LNCaP clone FGC (cell line): ENCODE measurements around the gene CLCN7.
"Not testable (repeated sequence)": the region's sequence is repeated elsewhere in the genome, so short reads cannot be mapped to it uniquely, and the experiment has no call there.

Experiments
- DNase-seq: peaks from one replicate; pipeline ENCODE4 v3.0.0-alpha.2; 2011; ENCODE audit warnings: low read depth
- H3K4me3 ChIP-seq: 2 replicates; pipeline ENCODE4 v1.5.1; 2011; ENCODE audit warnings: mild to moderate bottlenecking, low read depth, low read length, control low read depth
- TF ChIP-seq, protein P1 (sequence below): IDR thresholded peaks from 2 replicates; pipeline ENCODE4 v1.5.1; 2012; ENCODE audit warnings: mild to moderate bottlenecking; ENCODE audit not compliant: control insufficient read depth, insufficient read depth; ENCODE audit errors: extremely low read depth

The CLCN7 gene

GRCh38 chr16:1486551-1487390 is 11.9 kb upstream of the CLCN7 start:
- no peak overlapping the region for H3K4me3 ChIP-seq
- TF ChIP-seq, protein P1, sequence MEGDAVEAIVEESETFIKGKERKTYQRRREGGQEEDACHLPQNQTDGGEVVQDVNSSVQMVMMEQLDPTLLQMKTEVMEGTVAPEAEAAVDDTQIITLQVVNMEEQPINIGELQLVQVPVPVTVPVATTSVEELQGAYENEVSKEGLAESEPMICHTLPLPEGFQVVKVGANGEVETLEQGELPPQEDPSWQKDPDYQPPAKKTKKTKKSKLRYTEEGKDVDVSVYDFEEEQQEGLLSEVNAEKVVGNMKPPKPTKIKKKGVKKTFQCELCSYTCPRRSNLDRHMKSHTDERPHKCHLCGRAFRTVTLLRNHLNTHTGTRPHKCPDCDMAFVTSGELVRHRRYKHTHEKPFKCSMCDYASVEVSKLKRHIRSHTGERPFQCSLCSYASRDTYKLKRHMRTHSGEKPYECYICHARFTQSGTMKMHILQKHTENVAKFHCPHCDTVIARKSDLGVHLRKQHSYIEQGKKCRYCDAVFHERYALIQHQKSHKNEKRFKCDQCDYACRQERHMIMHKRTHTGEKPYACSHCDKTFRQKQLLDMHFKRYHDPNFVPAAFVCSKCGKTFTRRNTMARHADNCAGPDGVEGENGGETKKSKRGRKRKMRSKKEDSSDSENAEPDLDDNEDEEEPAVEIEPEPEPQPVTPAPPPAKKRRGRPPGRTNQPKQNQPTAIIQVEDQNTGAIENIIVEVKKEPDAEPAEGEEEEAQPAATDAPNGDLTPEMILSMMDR, result no peak
- no peak for DNase-seq

- DNase-seq, result no peak
- no peak overlapping the region for H3K4me3 ChIP-seq
- TF ChIP-seq, protein P1, result no peak
Observed at GRCh38 chr16:1485847-1486496, 11.1 kb upstream of the CLCN7 start.

- TF ChIP-seq, protein P1, result no peak
- no peak overlapping the region for H3K4me3 ChIP-seq
- no peak for DNase-seq
Observed at GRCh38 chr16:1481906-1482835, 7.3 kb upstream of the CLCN7 start.

- H3K4me3 ChIP-seq, DNase-seq: not testable (repeated sequence)
Observed at GRCh38 chr16:1478937-1479336, 4.1 kb upstream of the CLCN7 start.

DNA sequence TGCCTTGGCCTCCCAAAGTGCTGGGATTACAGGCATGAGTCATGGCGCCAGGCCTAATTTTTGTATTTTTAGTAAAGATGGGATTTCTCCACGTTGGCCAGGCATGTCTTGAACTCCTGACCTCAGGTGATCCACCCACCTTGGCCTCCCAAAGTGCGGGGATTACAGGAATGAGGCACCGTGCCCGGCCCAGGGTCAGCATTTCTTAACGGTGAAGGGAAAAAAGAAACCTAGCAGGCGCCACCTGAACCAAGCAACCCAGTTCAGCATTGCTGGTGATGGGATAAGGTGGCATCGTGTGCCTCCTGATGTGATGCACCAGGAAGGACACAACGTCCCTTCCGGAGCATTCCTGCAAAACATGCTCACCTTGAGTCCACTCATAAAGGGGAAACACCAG is 2.2 kb upstream of the CLCN7 start:
- H3K4me3 ChIP-seq, result no peak overlapping the region
- TF ChIP-seq, protein P1, result no peak
- no peak for DNase-seq

- TF ChIP-seq, protein P1, result no peak
Observed at GRCh38 chr16:1475552-1476114, 805 bp upstream of the CLCN7 start.

More at GRCh38 chr16:1475552-1476114, 805 bp upstream of the CLCN7 start:
- H3K4me3 ChIP-seq, result peak overlapping the region; percentile 89
- DNase-seq, result no peak
